Gastrocnemius medialis (tissue), 4 donors: Measurements from ENCODE around the gene TJP2. TPM values are rescaled to one million over a fixed set of nuclear protein-coding genes. Genes with fewer than 3 reads are reported as not detected.

Experiments used
- ATAC-seq, 2 donors: fragments of 150-250 bp; one replicate each; pipeline ENCODE4 v1.9.1; 2016
- DNase-seq, 2 donors: peaks; one replicate each; pipeline ENCODE4 v3.0.0-alpha.2; 2019
- H3K27ac ChIP-seq, 4 donors: fragments of 200-600 bp; sonication (generic); 1 replicate in 1 of 4; 2 replicates in 3 of 4; pipeline ENCODE4 v1.5.1; 2016 to 2018; ENCODE audit warnings: mild to moderate bottlenecking in 2 of 4, moderate library complexity in 1 of 4
- H3K27me3 ChIP-seq, 3 donors: fragments of 200-600 bp; sonication (generic) in 2 of 3; 1 replicate in 1 of 3; 2 replicates in 2 of 3; pipeline versions ENCODE4 v1.5.1 to v1.6.0; 2016 to 2019; ENCODE audit warnings: mild to moderate bottlenecking in 1 of 3, moderate library complexity in 1 of 3
- H3K36me3 ChIP-seq, 2 donors: fragments of 200-600 bp; sonication (generic) in 1 of 2; one replicate each; pipeline ENCODE4 v1.5.1; 2017 to 2018
- H3K4me1 ChIP-seq, 2 donors: fragments of 200-600 bp; sonication (generic) in 1 of 2; one replicate each; pipeline ENCODE4 v1.5.1; 2016 to 2017; ENCODE audit warnings: mild to moderate bottlenecking in 2 of 2
- H3K4me3 ChIP-seq, 4 donors: fragments of 200-600 bp; sonication (generic) in 3 of 4; 1 replicate in 1 of 4; 2 replicates in 3 of 4; pipeline ENCODE4 v1.5.1; 2016 to 2019; ENCODE audit warnings: mild to moderate bottlenecking in 2 of 4
- H3K9me3 ChIP-seq, 3 donors: fragments of 200-600 bp; sonication (generic) in 2 of 3; 1 replicate in 1 of 3; 2 replicates in 2 of 3; pipeline ENCODE4 v1.5.1; 2016 to 2019
- POLR2A ChIP-seq, 2 donors: fragments of 450-650 bp; IDR thresholded peaks; one replicate each; pipeline ENCODE4 v1.6.1; 2017; ENCODE audit warnings: antibody characterized with exemption in 2 of 2, mild to moderate bottlenecking in 2 of 2, moderate library complexity in 2 of 2
- in situ Hi-C, 4 donors: fragments of 200-750 bp; cut with MboI; loops; one replicate each; pipeline versions ENCODE4 v1.15.0 to v1.8.0; 2017; ENCODE audit warnings: low sequenced_read_pairs in 4 of 4
- intact Hi-C: fragments of 100-400 bp; cut with DNase I; formaldehyde crosslinking; loops from one replicate; pipeline ENCODE4 v1.15.1; 2023; ENCODE audit warnings: low total_unique reads
- total RNA-seq, 4 donors: library from RNA; depleted of rRNA; stranded (reverse); fragments of >200 nt; gene quantifications; one replicate each; pipeline versions ENCODE4 v1.1.0 to v1.2.3, GENCODE V29; 2016
- TF ChIP-seq, protein P1 (sequence below), 5 experiments: fragments of 450-650 bp in 3 of 5; fragments of 200-600 bp in 2 of 5; sonication (generic) in 2 of 5; IDR thresholded peaks in 4 of 5; conservative IDR thresholded peaks in 1 of 5; 1 replicate in 4 of 5; 2 replicates in 1 of 5; pipeline ENCODE4 v1.5.1; 2016 to 2019; ENCODE audit warnings: antibody characterized with exemption in 5 of 5, mild to moderate bottlenecking in 3 of 5, moderate library complexity in 3 of 5

TJP2 gene
- total RNA-seq, 4 donors from 2014 or later = 10.5 to 23.1 (median 17.6) TPM

DNA sequence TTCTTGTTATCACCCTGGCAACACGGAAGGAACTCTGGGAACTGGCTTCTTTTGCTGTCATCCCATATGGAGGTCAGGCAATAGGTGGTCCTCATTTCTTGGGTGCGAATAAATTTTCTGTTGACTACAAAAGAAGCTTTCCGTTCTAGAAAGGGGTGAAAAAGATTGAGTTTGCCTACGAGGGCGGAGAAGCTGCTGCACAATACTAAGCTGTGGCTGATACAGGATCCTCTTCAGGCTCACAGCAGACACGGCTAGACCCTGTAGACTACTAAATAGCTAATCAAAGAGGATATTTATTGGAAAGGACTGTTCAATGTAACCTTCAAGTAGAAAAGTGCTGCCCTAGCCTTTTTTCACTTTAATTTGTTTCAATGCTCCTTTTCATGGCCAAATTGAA lies 58.1 kb downstream of the TJP2 start:
- DNase-seq (no peak), ATAC-seq (no peak)
- TF ChIP-seq POLR2A (IDR thresholded peaks at IDR 0.05) = no peak
- TF ChIP-seq, protein P1, sequence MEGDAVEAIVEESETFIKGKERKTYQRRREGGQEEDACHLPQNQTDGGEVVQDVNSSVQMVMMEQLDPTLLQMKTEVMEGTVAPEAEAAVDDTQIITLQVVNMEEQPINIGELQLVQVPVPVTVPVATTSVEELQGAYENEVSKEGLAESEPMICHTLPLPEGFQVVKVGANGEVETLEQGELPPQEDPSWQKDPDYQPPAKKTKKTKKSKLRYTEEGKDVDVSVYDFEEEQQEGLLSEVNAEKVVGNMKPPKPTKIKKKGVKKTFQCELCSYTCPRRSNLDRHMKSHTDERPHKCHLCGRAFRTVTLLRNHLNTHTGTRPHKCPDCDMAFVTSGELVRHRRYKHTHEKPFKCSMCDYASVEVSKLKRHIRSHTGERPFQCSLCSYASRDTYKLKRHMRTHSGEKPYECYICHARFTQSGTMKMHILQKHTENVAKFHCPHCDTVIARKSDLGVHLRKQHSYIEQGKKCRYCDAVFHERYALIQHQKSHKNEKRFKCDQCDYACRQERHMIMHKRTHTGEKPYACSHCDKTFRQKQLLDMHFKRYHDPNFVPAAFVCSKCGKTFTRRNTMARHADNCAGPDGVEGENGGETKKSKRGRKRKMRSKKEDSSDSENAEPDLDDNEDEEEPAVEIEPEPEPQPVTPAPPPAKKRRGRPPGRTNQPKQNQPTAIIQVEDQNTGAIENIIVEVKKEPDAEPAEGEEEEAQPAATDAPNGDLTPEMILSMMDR (IDR thresholded peaks at IDR 0.05 in 4 of 5, conservative IDR thresholded peaks at IDR 0.05 in 1 of 5) = no peak
- in situ Hi-C loops = no loop called here
- Histone ChIP-seq H3K9me3 (no peaks in the 10 kb centered on the region), H3K27ac (no peak overlapping the region), H3K4me3 (no peak overlapping the region), H3K36me3 (peaks cover 0 to 25% of the 10 kb centered on the region in 2 donors), H3K27me3 (no peaks in the 10 kb centered on the region), H3K4me1 (peaks cover 12 to 20% of the 10 kb centered on the region in 2 donors)
- intact Hi-C loops = no loop called here

GRCh38 chr9:69234683-69235082 lies 60.6 kb downstream of the TJP2 start:
- Histone ChIP-seq H3K4me1 (peaks cover 14 to 21% of the 10 kb centered on the region in 2 donors), H3K4me3 (no peak overlapping the region), H3K36me3 (peaks cover 0 to 28% of the 10 kb centered on the region in 2 donors), H3K27me3 (no peaks in the 10 kb centered on the region), H3K27ac (no peak overlapping the region), H3K9me3 (no peaks in the 10 kb centered on the region)
- intact Hi-C loops (no loop called here), in situ Hi-C loops (no loop called here)
- no peak for ATAC-seq
- no peak for TF ChIP-seq POLR2A (IDR thresholded peaks at IDR 0.05)
- TF ChIP-seq, protein P1 (IDR thresholded peaks at IDR 0.05 in 4 of 5, conservative IDR thresholded peaks at IDR 0.05 in 1 of 5) = no peak
- no peak for DNase-seq

- peaks cover 0 to 33% of the 10 kb centered on the region in 2 donors for H3K36me3 ChIP-seq
- in situ Hi-C loops (no loop called here), intact Hi-C loops (no loop called here)
- no peaks in the 10 kb centered on the region for H3K9me3 ChIP-seq
- no peaks in the 10 kb centered on the region for H3K27me3 ChIP-seq
- DNase-seq = no peak
- ATAC-seq = peak; percentile 82 to 91
- no peak for TF ChIP-seq POLR2A (IDR thresholded peaks at IDR 0.05)
- TF ChIP-seq, protein P1 (IDR thresholded peaks at IDR 0.05 in 4 of 5, conservative IDR thresholded peaks at IDR 0.05 in 1 of 5) = no peak
- peak overlapping the region; percentile 41 to 72 (median 52) for H3K27ac ChIP-seq
- peaks cover 14 to 21% of the 10 kb centered on the region in 2 donors for H3K4me1 ChIP-seq
- no peak overlapping the region for H3K4me3 ChIP-seq
Measured at GRCh38 chr9:69236188-69236587, 62.1 kb downstream of the TJP2 start.

DNA sequence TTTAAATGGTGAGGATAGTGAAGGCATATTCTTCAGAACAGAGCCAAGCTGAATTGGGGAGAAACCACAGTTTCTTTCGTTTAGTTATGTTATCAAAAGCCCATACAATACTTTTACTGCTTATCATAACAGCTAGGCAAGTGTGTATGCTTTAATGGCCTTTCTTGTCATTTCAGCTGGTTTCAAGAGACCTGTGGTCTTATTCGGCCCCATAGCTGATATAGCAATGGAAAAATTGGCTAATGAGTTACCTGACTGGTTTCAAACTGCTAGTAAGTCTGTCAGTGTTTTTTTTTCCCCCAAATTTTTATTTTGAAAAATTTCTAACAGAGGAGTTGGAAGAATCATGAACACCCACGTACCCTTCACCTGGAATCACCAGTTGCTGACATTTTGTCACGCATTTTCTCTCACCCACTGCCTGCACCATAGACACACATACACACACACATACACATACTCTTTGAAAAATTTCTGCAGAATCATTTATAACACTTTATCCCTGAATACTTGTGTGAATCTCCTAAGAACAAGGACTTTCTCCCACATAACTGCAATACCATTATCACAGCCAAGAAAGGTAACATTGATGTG lies 63.7 kb downstream of the TJP2 start:
- in situ Hi-C loops = no loop called here
- H3K27ac ChIP-seq = no peak overlapping the region
- peaks cover 0 to 37% of the 10 kb centered on the region in 2 donors for H3K36me3 ChIP-seq
- DNase-seq = no peak
- no peak for ATAC-seq
- peaks cover 10 to 14% of the 10 kb centered on the region in 2 donors for H3K4me1 ChIP-seq
- no peaks in the 10 kb centered on the region for H3K27me3 ChIP-seq
- intact Hi-C loops = no loop called here
- TF ChIP-seq, protein P1 (IDR thresholded peaks at IDR 0.05 in 4 of 5, conservative IDR thresholded peaks at IDR 0.05 in 1 of 5) = no peak
- no peak for TF ChIP-seq POLR2A (IDR thresholded peaks at IDR 0.05)
- no peak overlapping the region for H3K4me3 ChIP-seq
- no peaks in the 10 kb centered on the region for H3K9me3 ChIP-seq

DNA sequence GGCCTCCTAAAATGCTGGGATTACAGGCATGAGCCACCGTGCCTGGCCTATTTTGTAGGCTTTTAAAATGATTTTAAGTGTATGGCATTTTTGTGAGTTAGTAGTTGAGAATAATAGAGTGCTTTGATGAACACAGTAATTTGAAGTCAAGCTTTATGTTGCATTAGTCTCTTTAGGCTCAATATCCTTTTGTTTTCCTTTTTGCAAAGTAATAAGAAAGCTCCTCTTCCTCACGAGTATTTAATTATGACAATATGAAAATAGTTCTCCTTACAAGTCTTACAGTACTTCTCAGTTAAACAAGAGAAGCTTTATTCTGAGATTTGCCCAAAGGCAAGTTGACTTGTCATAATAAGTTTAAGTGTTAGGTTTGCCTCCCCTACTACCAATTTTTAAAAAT lies 69.0 kb downstream of the TJP2 start:
- intact Hi-C loops = no loop called here
- H3K27ac ChIP-seq = no peak overlapping the region
- ATAC-seq (no peak), DNase-seq (no peak)
- no peak for TF ChIP-seq POLR2A (IDR thresholded peaks at IDR 0.05)
- TF ChIP-seq, protein P1 (IDR thresholded peaks at IDR 0.05 in 4 of 5, conservative IDR thresholded peaks at IDR 0.05 in 1 of 5) = no peak
- no peaks in the 10 kb centered on the region for H3K9me3 ChIP-seq
- no peak overlapping the region for H3K4me3 ChIP-seq
- in situ Hi-C loops = no loop called here
- H3K4me1 ChIP-seq = no peaks in the 10 kb centered on the region
- no peaks in the 10 kb centered on the region for H3K27me3 ChIP-seq
- peaks cover 0 to 39% of the 10 kb centered on the region in 2 donors for H3K36me3 ChIP-seq
